ENCODE measurements around the gene SNRPN. TPM values are rescaled to one million over a fixed set of nuclear protein-coding genes. Genes with fewer than 3 reads are reported as not detected.

Gene SNRPN
- total RNA-seq, 1 experiment from 2014 or later: 2.0 TPM

- Histone ChIP-seq H3K36me3 (ENCODE audit: control insufficient read depth in 1 of 2, insufficient read depth in 2 of 2, low read length in 2 of 2) (no peaks in the 10 kb centered on the region), H3K27ac (ENCODE audit: low read depth, low read length) (no peak overlapping the region), H2AFZ (ENCODE audit: low read depth, low read length, poor library complexity, severe bottlenecking) (no peak overlapping the region), H3K9me3 (ENCODE audit: control insufficient read depth in 1 of 2, insufficient read depth in 1 of 2, low read depth in 1 of 2, low read length in 2 of 2) (peaks cover 11 to 19% of the 10 kb centered on the region in 2 experiments; a peak in 2 of 4 replicates), H4K20me1 (ENCODE audit: insufficient read depth) (no peaks in the 10 kb centered on the region), H3K4me2 (ENCODE audit: low read length) (no peak overlapping the region), H3K4me3 (replicated peaks in 1 of 2; ENCODE audit: low read depth in 1 of 2, low read length in 2 of 2) (no peak overlapping the region), H3K27me3 (ENCODE audit: insufficient read depth, low read length) (no peaks in the 10 kb centered on the region), H3K9ac (ENCODE audit: low read length) (no peak overlapping the region), H3K79me2 (ENCODE audit: insufficient read depth, low read length) (no peaks in the 10 kb centered on the region), H3K4me1 (ENCODE audit: control insufficient read depth in 1 of 2, insufficient read depth in 2 of 2, low read length in 2 of 2) (no peaks in the 10 kb centered on the region), H3K9me2 (ENCODE audit: insufficient read depth) (no peaks in the 10 kb centered on the region)
- ChIA-PET POLR2A (no interaction called here), CTCF (no interaction called here), RAD21 (ENCODE audit: low non-redundant PET in 1 of 2, low total read pairs in 2 of 2, uncharacterized antibody in 2 of 2, unreplicated experiment in 2 of 2) (no interaction called here)
- TF ChIP-seq SRF (IDR thresholded peaks at IDR 0.05; ENCODE audit: low read depth): no peak
- TF ChIP-seq CBX3 (IDR thresholded peaks at IDR 0.05; ENCODE audit: low read depth): no peak
- no peak for TF ChIP-seq ATF3 (IDR thresholded peaks at IDR 0.05)
- no peak for TF ChIP-seq RAD21 (IDR thresholded peaks at IDR 0.05; ENCODE audit: low read depth)
- no peak for TF ChIP-seq POLR2AphosphoS5 (IDR thresholded peaks at IDR 0.05; ENCODE audit: low read depth, low read length)
- no peak for TF ChIP-seq YY1 (IDR thresholded peaks at IDR 0.05; ENCODE audit: extremely low read depth, insufficient replicate concordance, low read depth, low read length)
- no peak for TF ChIP-seq CTCF (IDR thresholded peaks at IDR 0.05 in 2 of 3, conservative IDR thresholded peaks at IDR 0.05 in 1 of 3; ENCODE audit: borderline replicate concordance in 1 of 3, insufficient read depth in 1 of 3, low read depth in 2 of 3, low read length in 2 of 3)
- no peak for TF ChIP-seq SP1 (IDR thresholded peaks at IDR 0.05; ENCODE audit: low read depth)
- TF ChIP-seq REST (IDR thresholded peaks at IDR 0.05; ENCODE audit: low read depth): no peak
- no peak for TF ChIP-seq FOSL1 (IDR thresholded peaks at IDR 0.05; ENCODE audit: low read depth)
- no peak for TF ChIP-seq TCF7L2 (IDR thresholded peaks at IDR 0.05; ENCODE audit: borderline replicate concordance, extremely low read depth, insufficient read depth, insufficient read length)
- TF ChIP-seq ZNF274 (IDR thresholded peaks at IDR 0.05; ENCODE audit: low read depth, low read length): no peak
- TF ChIP-seq POLR2A (IDR thresholded peaks at IDR 0.05; ENCODE audit: borderline replicate concordance, extremely low read depth, insufficient read depth, insufficient read length): no peak
- TF ChIP-seq EZH2 (IDR thresholded peaks at IDR 0.05): no peak
- no peak for TF ChIP-seq JUND (IDR thresholded peaks at IDR 0.05)
- intact Hi-C loops (cut with micrococcal nuclease): no loop called here
- DNase-seq (ENCODE audit: low read depth, low spot score): no peak
- no TSS peak for BruUV-seq (replicated peaks)
- no peak for ATAC-seq
Observed at GRCh38 chr15:24943361-24943760, 11.4 kb upstream of the SNRPN start.
